GM19463 (cell line): ENCODE results near the gene FOXO3.

Experiments used
- ATAC-seq: cut with Tn5 transposase; IDR thresholded peaks from one replicate; pipeline ENCODE4 v1.9.1; 2021; ENCODE audit warnings: mild to moderate bottlenecking, moderate library complexity; ENCODE audit not compliant: unreplicated experiment

The FOXO3 gene

DNA sequence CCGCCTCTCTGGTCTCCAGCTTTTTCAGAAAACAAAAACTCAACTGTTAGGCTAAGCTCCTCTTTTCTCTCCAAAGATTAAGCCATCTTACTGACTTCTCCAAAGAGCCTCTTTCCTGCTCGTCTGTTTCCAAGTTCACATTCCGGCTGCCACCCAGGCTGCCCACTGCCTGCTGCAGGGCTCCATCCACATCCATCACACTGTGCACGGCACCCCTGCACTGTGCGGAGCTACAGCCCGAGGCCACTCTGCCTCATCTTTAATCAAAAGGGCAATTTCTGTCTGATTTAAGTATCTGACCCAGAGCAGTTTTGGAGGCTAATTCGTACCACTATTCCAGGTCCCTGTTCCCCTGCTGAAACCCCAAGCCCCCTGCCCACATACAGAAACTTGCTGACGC, 145.9 kb downstream of the FOXO3 start:
- ATAC-seq, result no peak

DNA sequence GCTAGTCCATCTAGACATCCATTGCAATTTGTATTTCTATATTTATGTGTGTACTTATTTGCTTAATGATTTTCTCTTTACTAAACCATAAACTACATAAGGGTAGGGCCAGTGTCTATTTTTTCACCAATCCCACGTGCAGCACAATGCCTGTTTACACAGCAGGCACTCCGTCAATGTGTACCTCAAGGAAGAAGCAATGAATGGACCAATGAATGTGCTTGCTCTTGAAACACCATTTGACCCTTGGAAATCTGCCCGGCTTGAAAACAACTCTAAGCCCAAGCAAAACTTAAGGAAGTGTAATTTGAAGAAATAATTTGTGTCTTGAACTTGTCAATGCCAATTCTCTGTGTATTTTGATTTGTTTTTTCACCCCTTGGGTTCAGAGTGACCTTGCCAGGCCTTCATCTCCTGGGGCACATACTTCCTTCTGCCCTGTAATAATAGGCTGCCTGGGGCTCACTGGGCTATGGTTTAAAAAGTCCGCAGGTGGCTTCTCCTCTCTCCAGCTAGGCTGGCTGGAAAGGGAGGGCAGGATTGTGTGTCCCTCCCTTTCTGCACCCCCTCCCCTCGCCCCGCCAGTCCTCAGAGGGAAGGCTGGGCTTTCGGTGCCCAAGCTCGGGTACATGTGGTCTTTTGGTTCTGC, 146.7 kb downstream of the FOXO3 start:
- no peak for ATAC-seq

GRCh38 chr6:108710030-108710429, 149.3 kb downstream of the FOXO3 start:
- ATAC-seq, result no peak

DNA sequence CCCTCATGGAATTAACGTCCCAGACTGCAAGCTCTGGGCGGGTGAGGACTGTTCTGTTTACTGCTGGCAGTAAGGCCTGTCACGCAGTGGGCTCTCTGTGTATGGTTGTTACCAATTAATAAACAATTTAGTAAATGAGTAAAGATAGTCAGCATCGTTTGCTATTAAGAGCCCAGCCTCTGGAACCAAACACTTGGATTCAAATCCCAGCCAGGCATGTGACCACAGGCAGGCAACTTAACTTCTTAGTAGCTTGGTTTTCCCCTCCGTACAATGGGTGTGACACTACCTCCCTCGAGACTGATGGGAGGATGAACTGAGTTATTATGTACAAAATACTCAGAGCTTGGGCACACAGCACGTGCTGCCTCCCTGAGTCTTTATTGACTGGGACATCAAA, 149.8 kb downstream of the FOXO3 start:
- no peak for ATAC-seq

GRCh38 chr6:108711071-108711470, 150.4 kb downstream of the FOXO3 start:
- no peak for ATAC-seq

DNA sequence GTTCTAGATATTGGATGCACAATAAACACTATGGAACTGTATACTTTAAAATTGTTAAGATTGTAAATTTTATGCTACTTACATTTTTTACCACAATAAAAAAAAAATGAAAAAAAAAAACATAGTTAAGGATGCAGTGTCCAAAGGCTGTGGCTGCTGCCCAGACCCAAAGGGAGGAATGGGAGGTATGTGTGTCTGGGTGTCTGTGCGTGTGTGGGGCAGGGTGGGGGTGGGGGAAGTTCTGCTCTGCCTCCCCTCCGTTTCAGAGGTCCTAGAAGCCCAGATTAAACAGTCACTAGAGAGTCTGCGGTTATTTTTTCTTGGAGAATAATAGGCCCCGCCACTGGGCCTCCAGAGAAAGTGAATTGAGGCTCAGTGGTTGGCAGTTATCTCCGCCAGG, 151.1 kb downstream of the FOXO3 start:
- ATAC-seq, result no peak

DNA sequence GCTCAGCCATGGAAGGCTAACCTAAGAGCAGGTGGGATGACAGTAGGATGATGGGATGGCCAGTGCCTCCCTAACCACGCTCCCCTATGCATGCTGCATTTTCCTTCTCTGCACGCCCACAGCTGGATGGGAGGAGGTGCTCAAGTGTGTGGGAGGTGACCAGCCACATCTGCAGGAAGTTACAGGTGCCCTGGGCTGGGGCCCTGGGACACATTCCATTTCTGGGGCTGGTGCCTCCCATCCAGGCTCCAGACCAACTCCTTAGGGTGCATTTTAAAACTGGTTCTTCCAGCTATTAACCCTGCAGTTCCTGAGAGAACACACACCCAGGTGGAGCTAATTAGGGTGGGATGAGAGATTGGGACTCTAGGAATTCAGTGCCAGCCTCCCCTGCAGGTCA, 152.2 kb downstream of the FOXO3 start:
- ATAC-seq, result no peak

- no peak for ATAC-seq
Observed at GRCh38 chr6:108714101-108714765, 153.5 kb downstream of the FOXO3 start.

DNA sequence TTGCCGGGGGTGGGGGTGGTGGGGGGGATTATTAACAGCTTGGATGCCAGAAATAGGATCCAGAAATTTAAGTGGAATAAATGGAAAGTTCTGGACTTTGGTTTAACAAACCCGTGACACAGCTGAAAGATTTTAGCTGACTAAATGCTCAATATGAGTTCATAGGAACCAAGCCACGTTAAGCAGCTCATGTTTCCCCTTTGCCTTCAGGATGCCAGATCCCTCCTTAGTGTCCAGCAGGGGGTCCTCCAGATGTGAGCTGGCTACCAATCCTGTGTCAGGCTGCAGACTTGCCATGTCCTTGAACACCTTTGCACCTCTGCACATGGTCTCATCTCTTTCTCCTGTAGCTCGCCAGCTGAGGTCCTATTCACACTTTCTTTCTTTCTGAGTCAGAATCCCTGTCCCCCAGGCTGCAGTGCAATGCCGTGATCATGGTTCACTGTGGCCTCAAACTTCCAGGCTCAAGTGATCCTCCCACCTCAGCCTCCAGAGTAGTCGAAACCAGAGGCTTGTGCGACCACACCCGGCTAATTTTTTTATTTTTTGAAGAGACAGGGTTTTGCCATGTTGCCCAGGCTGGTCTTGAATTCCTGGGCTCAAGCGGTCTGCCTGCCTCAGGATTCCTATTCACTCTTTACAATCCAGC, 154.2 kb downstream of the FOXO3 start:
- no peak for ATAC-seq

DNA sequence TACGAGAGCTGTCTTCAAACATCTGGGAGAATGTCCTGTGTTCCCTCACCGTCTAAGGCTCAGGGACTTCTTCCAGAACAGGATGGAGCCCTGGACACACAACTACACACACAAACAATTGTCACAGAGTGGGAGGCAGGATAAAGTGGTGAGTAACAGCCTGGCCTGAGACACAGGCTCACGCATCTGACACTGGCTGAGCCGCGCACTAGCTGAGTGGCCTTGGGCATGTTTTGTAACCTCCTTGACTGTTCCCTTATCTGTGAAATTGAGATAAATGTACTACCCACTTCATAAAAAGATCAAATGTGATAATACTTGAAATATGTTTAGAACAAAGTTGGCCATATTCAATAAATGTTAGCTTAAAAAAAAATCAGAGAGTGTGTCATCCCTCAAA, 155.1 kb downstream of the FOXO3 start:
- no peak for ATAC-seq

DNA sequence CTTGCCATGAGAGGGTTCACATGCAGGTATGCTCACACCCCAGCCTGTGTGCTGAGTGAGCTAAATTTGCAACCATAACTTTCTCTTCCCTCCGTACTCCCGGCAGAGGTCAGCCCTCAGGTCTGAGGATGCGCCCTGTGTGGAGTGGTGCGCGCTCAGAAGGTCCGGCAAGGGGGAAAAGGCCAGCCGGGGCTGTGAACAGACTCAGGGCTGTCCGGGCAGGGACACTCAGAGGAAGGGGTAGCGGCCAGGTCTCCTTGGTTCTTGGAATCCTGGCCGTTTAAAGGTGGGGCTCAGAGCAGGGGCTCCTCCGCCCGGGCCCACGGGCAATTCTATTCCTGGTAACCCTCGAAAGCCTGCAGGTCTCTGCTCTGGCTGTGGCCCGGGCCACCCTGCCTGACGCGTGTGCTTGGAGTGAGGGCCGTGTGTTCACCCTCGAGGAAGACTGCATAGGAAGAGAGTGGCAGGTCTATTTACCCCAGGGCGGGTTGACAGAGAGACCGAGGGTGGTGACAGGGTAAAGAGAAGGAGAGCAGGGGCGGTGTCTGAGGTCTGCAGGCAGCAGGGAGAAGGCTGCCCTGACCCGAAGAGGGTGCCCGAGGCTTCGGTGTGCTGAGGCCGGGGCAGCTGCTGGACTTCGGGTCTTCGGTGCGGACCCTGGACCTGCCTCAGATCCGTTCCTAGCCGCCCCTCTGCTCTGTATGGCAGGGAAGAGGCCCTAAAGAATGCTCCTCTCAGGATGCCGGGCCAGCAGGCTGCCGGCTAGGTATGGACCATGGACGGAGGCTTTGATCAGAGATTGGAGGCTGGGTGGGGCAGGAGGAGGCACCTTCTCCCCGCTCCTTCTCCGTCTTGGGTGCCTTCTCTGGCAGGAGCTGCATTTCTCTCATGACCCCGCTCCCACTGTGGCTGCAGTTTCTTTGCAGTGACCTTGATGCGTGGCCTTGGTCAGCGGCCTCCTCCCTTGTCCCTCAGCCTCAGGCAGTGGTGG, 156.4 kb downstream of the FOXO3 start:
- no peak for ATAC-seq

GRCh38 chr6:108719477-108719876, 158.8 kb downstream of the FOXO3 start:
- no peak for ATAC-seq

DNA sequence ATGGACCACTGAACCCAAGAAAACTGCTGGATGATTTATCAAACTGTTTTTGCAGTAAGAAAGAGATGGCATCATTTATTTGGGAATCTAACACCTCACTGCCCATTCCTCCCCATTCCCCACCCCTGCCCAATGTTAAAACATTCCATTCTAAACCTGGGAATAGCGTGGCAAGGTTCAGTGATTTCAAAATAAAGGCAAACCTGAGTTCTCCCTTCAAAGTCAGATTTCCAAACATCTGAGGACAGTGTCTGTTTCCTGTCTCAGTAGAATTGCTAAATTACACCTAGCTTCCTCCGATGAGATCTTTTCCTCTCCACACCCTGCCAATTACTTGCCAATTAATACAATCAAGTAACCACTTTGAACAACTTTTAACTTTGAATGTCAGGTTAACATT, 160.1 kb downstream of the FOXO3 start:
- ATAC-seq, result no peak

- no peak for ATAC-seq
Observed at GRCh38 chr6:108721286-108721685, 160.6 kb downstream of the FOXO3 start.

DNA sequence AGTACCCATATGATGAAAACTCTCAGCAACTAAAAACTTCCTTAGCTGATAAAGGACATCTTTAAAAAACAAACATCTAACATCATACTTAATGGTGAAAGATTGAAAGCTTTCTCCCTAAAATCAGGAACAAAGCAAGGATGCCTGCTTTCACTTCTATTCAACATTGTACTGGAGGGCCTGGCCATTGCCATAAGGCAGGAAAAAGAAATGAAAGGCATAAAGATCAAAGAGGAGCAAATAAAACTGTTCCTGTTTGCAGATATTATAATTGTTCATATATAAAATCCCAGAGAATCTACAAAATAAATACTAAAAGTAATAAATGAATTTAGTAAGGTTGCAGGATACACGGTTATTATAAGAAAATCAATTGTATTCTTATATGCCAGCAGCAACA, 162.9 kb downstream of the FOXO3 start:
- ATAC-seq, result no peak

DNA sequence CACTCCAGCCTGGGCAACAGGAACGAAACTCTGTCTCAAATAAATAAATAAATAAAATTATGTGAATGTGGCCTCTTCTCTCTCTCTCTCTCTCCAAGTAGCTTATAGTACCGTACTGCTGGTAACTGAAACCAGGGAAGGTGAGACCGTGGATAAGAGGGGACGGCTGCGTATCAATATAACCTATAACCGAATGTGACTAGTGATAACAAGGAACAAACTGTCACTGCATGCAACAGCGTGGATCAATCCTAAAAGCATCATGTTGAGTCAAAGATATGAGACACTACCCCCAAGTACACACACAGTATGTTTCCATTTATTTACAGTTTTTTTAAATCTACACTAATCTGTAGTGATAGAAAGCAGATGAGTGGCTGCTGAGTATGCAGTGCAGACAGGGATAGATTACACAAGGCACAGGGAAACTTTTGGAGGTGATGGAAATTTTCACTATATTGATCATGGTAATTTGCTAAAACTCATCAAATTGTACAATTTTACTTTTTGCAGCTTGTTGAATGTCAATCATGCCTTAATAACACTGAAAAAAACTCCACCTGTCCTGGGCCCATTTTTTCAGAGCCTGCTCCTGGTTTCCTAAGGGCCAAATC, 166.1 kb downstream of the FOXO3 start:
- no peak for ATAC-seq

DNA sequence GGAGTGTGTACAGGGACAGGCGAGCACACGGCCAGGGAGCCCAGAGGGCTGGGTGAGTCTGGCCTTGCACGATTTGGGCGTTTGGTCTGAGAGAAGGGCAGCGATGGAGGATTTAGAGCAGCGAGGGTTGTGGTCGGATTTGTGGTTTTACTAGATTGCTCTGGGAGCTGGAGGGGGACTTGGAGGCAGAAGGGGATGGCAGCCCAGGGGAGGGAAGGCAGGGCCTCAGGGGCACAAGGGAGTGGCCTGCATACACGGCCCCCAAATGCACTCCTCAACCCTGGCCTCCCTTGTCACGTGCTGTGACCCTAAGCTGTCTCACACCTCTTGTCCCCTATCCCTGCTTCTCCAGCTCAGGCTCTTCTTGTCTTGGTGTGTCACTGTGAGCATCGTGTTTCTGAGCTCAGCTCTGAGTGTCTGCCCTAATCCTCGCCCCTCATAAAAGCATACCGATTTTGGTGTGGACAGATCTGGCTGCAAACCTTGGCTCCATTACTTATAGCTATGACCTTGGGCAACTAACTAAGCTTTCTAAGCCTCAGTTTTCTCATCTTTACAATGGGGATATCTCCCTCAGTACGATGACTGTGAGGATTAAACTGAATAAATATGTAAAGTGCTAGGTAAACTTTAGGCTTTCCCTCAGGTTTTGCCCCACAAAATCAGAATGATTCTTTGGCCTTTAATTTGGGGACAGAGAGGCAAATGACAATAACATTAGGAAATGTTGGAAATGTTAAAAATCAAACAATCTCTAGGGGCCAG, 167.4 kb downstream of the FOXO3 start:
- no peak for ATAC-seq

- ATAC-seq, result no peak
Observed at GRCh38 chr6:108728826-108729225, 168.1 kb downstream of the FOXO3 start.

GRCh38 chr6:108730635-108731515, 170.2 kb downstream of the FOXO3 start:
- ATAC-seq, result no peak
